ENCODE results near the gene PSMD11. TPM values are rescaled to one million over a fixed set of nuclear protein-coding genes. Genes with fewer than 3 reads are reported as not detected.

Gene PSMD11
- total RNA-seq, 1 experiment from 2014 or later, result 169 TPM

DNA sequence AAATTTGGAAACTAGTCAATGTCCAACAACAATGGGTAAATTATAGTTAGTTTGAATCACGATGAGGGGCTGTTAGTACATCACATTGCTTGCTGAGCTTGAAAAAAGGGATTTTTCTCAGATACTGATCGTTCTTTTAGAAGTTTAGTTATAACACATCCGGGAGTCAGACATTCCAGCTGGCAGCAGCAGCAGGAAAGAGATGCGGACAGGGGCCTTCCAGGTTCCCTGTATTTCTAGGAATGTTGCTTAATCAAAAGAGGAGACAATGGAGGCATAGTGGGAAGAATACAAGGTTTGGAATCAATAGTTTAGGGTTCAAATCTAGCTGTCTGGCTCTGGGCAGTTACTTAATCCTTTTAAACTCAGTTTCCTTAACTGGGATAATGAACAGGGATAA, 70.3 kb downstream of the PSMD11 start:
- Histone ChIP-seq H2BK15ac (ENCODE audit: low read depth, low read length) (no peak overlapping the region), H2BK12ac (ENCODE audit: insufficient read length, low read depth, low read length) (no peak overlapping the region), H3K4ac (ENCODE audit: low read depth, low read length) (no peak overlapping the region), H4K8ac (replicated peaks; ENCODE audit: insufficient read length, low read depth, low read length) (no peak overlapping the region), H2AFZ (ENCODE audit: low read length) (no peak overlapping the region), H3K9me3 (ENCODE audit: control insufficient read depth, low read depth, low read length) (no peaks in the 10 kb centered on the region), H4K20me1 (ENCODE audit: control insufficient read depth, insufficient read depth, insufficient read length) (no peaks in the 10 kb centered on the region), H3K27ac (ENCODE audit: insufficient read length, low read depth, low read length) (no peak overlapping the region), H3K56ac (ENCODE audit: insufficient read length, low read depth, low read length) (no peak overlapping the region), H3K27me3 (ENCODE audit: insufficient read depth, low read length) (no peaks in the 10 kb centered on the region), H3T11ph (ENCODE audit: low read length) (no peak overlapping the region), H3K79me1 (ENCODE audit: insufficient read depth, low read depth, low read length, poor library complexity, severe bottlenecking) (no peaks in the 10 kb centered on the region), H2BK20ac (ENCODE audit: low read depth, low read length, poor library complexity, severe bottlenecking) (no peak overlapping the region), H4K91ac (ENCODE audit: insufficient read length, low read depth, low read length) (no peak overlapping the region), H3K4me2 (ENCODE audit: insufficient read depth, insufficient read length, low read length) (no peak overlapping the region), H4K5ac (ENCODE audit: insufficient read length, low read depth, low read length) (no peak overlapping the region), H3K18ac (ENCODE audit: insufficient read length, low read depth, low read length) (no peak overlapping the region), H3K14ac (ENCODE audit: insufficient read depth, low read length) (no peak overlapping the region), H3K23ac (ENCODE audit: insufficient read length, low read depth, low read length) (no peak overlapping the region), H2AK5ac (ENCODE audit: insufficient read length, low read length) (no peak overlapping the region), H3K9ac (ENCODE audit: extremely low read depth, insufficient read length, low read length) (no peak overlapping the region), H2BK5ac (ENCODE audit: insufficient read length, low read length) (no peak overlapping the region), H3K79me2 (ENCODE audit: insufficient read depth, low read length) (no peaks in the 10 kb centered on the region), H2BK120ac (ENCODE audit: low read depth, low read length, poor library complexity, severe bottlenecking) (no peak overlapping the region), H3K4me1 (ENCODE audit: insufficient read depth, low read length) (peaks cover 9% of the 10 kb centered on the region; the same call in 1 of the 2 replicates), H3K23me2 (ENCODE audit: insufficient read length, low read depth, low read length, poor library complexity, severe bottlenecking) (peaks cover 5% of the 10 kb centered on the region)
- Mint-ChIP-seq H3K27me3 (ENCODE audit: low read depth) (peaks cover 10% of the 10 kb centered on the region), H3K36me3 (ENCODE audit: insufficient read depth in 1 of 3, low read depth in 3 of 3) (no peaks in the 10 kb centered on the region), H3K4me3 (no peak overlapping the region), H3K9me3 (no peaks in the 10 kb centered on the region), H3K27ac (no peak overlapping the region), H3K4me1 (peaks cover 44 to 51% of the 10 kb centered on the region in 2 experiments)
- no peak for DNase-seq
- WGBS (ENCODE audit: extremely low coverage, insufficient read length, low lambda C conversion rate), result no CpG with 5 or more reads among the region's 4 CpGs
- TF ChIP-seq, protein P1, sequence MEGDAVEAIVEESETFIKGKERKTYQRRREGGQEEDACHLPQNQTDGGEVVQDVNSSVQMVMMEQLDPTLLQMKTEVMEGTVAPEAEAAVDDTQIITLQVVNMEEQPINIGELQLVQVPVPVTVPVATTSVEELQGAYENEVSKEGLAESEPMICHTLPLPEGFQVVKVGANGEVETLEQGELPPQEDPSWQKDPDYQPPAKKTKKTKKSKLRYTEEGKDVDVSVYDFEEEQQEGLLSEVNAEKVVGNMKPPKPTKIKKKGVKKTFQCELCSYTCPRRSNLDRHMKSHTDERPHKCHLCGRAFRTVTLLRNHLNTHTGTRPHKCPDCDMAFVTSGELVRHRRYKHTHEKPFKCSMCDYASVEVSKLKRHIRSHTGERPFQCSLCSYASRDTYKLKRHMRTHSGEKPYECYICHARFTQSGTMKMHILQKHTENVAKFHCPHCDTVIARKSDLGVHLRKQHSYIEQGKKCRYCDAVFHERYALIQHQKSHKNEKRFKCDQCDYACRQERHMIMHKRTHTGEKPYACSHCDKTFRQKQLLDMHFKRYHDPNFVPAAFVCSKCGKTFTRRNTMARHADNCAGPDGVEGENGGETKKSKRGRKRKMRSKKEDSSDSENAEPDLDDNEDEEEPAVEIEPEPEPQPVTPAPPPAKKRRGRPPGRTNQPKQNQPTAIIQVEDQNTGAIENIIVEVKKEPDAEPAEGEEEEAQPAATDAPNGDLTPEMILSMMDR (conservative IDR thresholded peaks at IDR 0.05), result no peak
